Endothelial cell of umbilical vein (primary cell): ENCODE measurements around the gene SORT1. TPM values are rescaled to one million over a fixed set of nuclear protein-coding genes. Genes with fewer than 3 reads are reported as not detected.

Experiments used
- BruUV-seq: library from RNA; stranded (reverse); fragments of 400-500 nt; replicated peaks from 2 replicates; lab custom pipeline; 2021; lab: Mats Ljungman, UMichigan
- CTCF ChIA-PET: fragments of 300-600, 350-600 bp; sonication (Branson Sonifier 250); formaldehyde crosslinking; loops from one replicate; lab custom pipeline; 2021; ENCODE audit warnings: antibody characterized with exemption, inconsistent platforms; lab: Charles Lee
- POLR2A ChIA-PET: fragments of 300-600, 350-600 bp; sonication (Branson Sonifier 250); formaldehyde crosslinking; loops from one replicate; lab custom pipeline; 2021; ENCODE audit warnings: antibody characterized with exemption, inconsistent platforms; lab: Charles Lee
- DNase-seq: peaks from one replicate; pipeline ENCODE4 v3.0.0-alpha.2; 2011; ENCODE audit warnings: low read depth, low spot score
- FAIRE-seq: peaks from 2 replicates; lab custom pipeline; 2011; peaks lifted over from hg19 to GRCh38; lab: Jason Lieb, UNC
- H2AFZ ChIP-seq: 2 replicates; pipeline ENCODE4 v1.6.0; 2012; ENCODE audit warnings: low read depth, low read length, control low read depth, inconsistent platforms
- H3K27ac ChIP-seq: 2 replicates; pipeline ENCODE4 v1.5.1; 2011; ENCODE audit warnings: low read depth, mild to moderate bottlenecking, control low read depth, low read length, moderate library complexity; ENCODE audit not compliant: insufficient read depth
- H3K27me3 ChIP-seq, 2 experiments: 2 replicates each; pipeline versions ENCODE4 v1.6.0 to v1.6.1; 2011; ENCODE audit warnings: low read length in 2 of 2, mixed read lengths in 1 of 2; ENCODE audit not compliant: control insufficient read depth in 2 of 2, insufficient read depth in 2 of 2
- H3K36me3 ChIP-seq, 2 experiments: 2 replicates in 1 of 2; 3 replicates in 1 of 2; pipeline ENCODE4 v1.5.1; 2011; ENCODE audit warnings: low read length in 2 of 2, mild to moderate bottlenecking in 1 of 2, moderate library complexity in 1 of 2; ENCODE audit not compliant: control insufficient read depth in 2 of 2, insufficient read depth in 2 of 2; ENCODE audit errors: extremely low read depth in 1 of 2
- H3K4me1 ChIP-seq: 3 replicates; pipeline ENCODE4 v1.5.1; 2011; ENCODE audit warnings: mild to moderate bottlenecking, low read length; ENCODE audit not compliant: control insufficient read depth, insufficient read depth; ENCODE audit errors: extremely low read depth
- H3K4me2 ChIP-seq: 2 replicates; pipeline ENCODE4 v1.6.1; 2011; ENCODE audit warnings: low read length, control low read depth, mixed read lengths; ENCODE audit not compliant: insufficient read depth
- H3K4me3 ChIP-seq, 3 experiments: fragments of 200-600 bp in 1 of 3; sonication (generic), shearing (Covaris generic) in 1 of 3; replicated peaks in 1 of 3; 2 replicates each; pipeline ENCODE4 v1.5.1; 2011 to 2016; ENCODE audit warnings: control low read depth in 3 of 3, low read length in 3 of 3, mild to moderate bottlenecking in 2 of 3, inconsistent platforms in 1 of 3, low read depth in 1 of 3, moderate library complexity in 1 of 3; ENCODE audit not compliant: insufficient read depth in 1 of 3
- H3K79me2 ChIP-seq: 2 replicates; pipeline ENCODE4 v1.6.0; 2012; ENCODE audit warnings: low read length, inconsistent platforms; ENCODE audit not compliant: control insufficient read depth, insufficient read depth
- H3K9ac ChIP-seq: replicated peaks from 2 replicates; pipeline ENCODE3; 2011; ENCODE audit warnings: low read length, control low read depth; ENCODE audit not compliant: insufficient read depth; ENCODE audit errors: extremely low read depth
- H3K9me1 ChIP-seq: replicated peaks from 3 replicates; pipeline ENCODE4 v1.6.0; 2011; ENCODE audit warnings: mild to moderate bottlenecking, low read length; ENCODE audit not compliant: control insufficient read depth, insufficient read depth; ENCODE audit errors: extremely low read depth
- H3K9me3 ChIP-seq: replicated peaks from 2 replicates; pipeline ENCODE4 v1.5.1; 2012; ENCODE audit warnings: low read length, inconsistent platforms; ENCODE audit not compliant: control insufficient read depth, insufficient read depth
- H4K20me1 ChIP-seq: replicated peaks from 2 replicates; pipeline ENCODE3; 2011; ENCODE audit warnings: mild to moderate bottlenecking, low read length; ENCODE audit not compliant: control insufficient read depth, insufficient read depth; ENCODE audit errors: extremely low read depth
- EZH2 ChIP-seq: IDR thresholded peaks from 2 replicates; pipeline ENCODE4 v1.6.1; 2012; ENCODE audit warnings: borderline replicate concordance, low read depth, mild to moderate bottlenecking, moderate library complexity, low read length, inconsistent platforms; ENCODE audit not compliant: severe bottlenecking
- FOS ChIP-seq: IDR thresholded peaks from 2 replicates; pipeline ENCODE4 v1.6.1; 2011; ENCODE audit warnings: mild to moderate bottlenecking, low read length, moderate library complexity, borderline replicate concordance; ENCODE audit not compliant: insufficient read depth
- GATA2 ChIP-seq: IDR thresholded peaks from 2 replicates; pipeline ENCODE4 v1.7.0; 2011; ENCODE audit warnings: low read depth, mild to moderate bottlenecking, moderate library complexity, mixed read lengths, low read length; ENCODE audit not compliant: insufficient read length, insufficient read depth
- JUN ChIP-seq: IDR thresholded peaks from 2 replicates; pipeline ENCODE4 v1.6.1; 2011; ENCODE audit warnings: borderline replicate concordance, low read depth; ENCODE audit not compliant: insufficient read length, insufficient read depth
- MYC ChIP-seq: IDR thresholded peaks from one replicate; pipeline ENCODE4 v1.6.1; 2011; ENCODE audit warnings: mild to moderate bottlenecking, low read depth, low read length
- POLR2A ChIP-seq: IDR thresholded peaks from 2 replicates; pipeline ENCODE4 v1.6.1; 2012; ENCODE audit warnings: low read depth, mild to moderate bottlenecking, control low read depth, low read length
- POLR2AphosphoS5 ChIP-seq: IDR thresholded peaks from 2 replicates; pipeline ENCODE4 v1.6.1; 2012; ENCODE audit warnings: low read depth, mild to moderate bottlenecking, control low read depth, low read length, moderate library complexity; ENCODE audit not compliant: insufficient read depth
- dilution Hi-C: fragments of 300-500 bp; cut with MboI; formaldehyde crosslinking; loops from one replicate; pipeline ENCODE4 v1.15.0; 2019; ENCODE audit warnings: low sequenced_read_pairs; ENCODE audit not compliant: extremely low pct_ligation_motif_present
- intact Hi-C: fragments of 100-400 bp; cut with micrococcal nuclease; formaldehyde crosslinking; loops from one replicate; pipeline ENCODE4 v1.10.0; 2022
- polyA plus RNA-seq, 4 experiments: library from polyadenylated mRNA; depleted of rRNA in 3 of 4; stranded (reverse) in 3 of 4; unstranded in 1 of 4; fragments of >200 nt; gene quantifications; 2 replicates each; pipeline versions ENCODE4 v1.2.1 to v1.2.3, GENCODE V29; 2011 to 2012; ENCODE audit warnings: missing spikeins in 1 of 4
- total RNA-seq: library from RNA; stranded (reverse); gene quantifications from 2 replicates; pipeline ENCODE4 v1.2.3, GENCODE V29; 2021
- TF ChIP-seq, protein P1 (sequence below): IDR thresholded peaks from 2 replicates; pipeline ENCODE4 v1.6.1; 2011; ENCODE audit not compliant: insufficient read depth, insufficient read length
- TF ChIP-seq, protein P2 (sequence below), 2 donors: IDR thresholded peaks; 1 replicate in 1 of 2; 2 replicates in 1 of 2; pipeline ENCODE4 v1.5.1; 2011; ENCODE audit warnings: low read length in 2 of 2, mild to moderate bottlenecking in 2 of 2, moderate library complexity in 2 of 2, control low read depth in 1 of 2, inconsistent platforms in 1 of 2, low read depth in 1 of 2; ENCODE audit not compliant: insufficient read depth in 1 of 2; ENCODE audit errors: extremely low read depth in 1 of 2

The SORT1 gene
- total and polyA plus RNA-seq, 2 donors (not counting 3 experiments of a cell fraction or from before 2014, with no cell fraction given) = 6.8 to 17.8 TPM

DNA sequence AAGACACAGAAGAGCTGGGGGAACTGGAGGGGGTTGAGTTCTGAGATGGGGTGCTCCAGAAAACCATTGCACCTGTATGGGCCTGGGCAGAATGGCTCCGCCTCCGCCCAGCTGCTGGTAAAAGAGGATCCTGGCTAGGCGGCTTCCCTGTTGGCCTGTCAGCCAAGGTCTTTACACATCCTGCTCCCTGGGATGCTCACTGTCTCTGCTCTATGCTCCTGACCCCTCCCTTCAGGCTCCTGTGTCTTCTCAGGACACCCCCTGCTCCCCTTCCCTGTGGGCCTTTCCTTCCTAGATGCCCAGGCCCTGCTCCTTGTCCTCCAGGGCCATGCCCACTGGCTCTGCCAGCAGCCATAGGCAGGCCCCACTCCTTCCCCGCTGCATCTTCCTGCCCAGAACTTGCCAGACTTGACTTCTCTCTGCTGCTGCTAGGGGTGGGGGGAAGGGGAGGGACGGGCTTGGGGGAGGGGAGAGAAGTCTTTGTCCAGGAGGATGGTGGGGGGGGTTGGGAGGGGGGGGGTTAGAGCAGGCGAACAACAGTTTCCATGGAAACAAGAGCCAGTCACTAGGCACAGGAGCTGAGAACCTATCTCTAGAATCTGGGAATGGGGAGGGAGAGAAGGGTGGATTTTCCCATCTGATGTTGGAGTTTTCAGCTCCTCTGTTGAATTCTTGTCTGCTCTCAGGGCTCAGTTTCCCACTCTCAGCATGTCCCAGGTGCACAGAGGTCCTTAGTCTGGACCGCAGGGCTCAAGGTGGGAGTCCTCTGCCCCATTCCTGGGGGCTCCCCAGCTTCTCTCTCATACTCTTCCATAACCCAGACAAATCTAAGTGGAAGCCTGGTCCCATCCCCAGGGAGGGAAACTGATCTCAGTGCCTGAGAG, 137.8 kb downstream of the SORT1 start:
- H3K27ac ChIP-seq = no peak overlapping the region
- ChIA-PET POLR2A (no interaction called here), CTCF (interaction anchor here (1.0 to 2.5 kb wide), 6 partner anchors 17 to 273 kb away, joined by 3 to 11 read pairs (median 4); no protein-coding TSS in a partner anchor)
- no peaks in the 10 kb centered on the region for H3K9me3 ChIP-seq
- FAIRE-seq (no peak), DNase-seq (no peak)
- H4K20me1 ChIP-seq = no peaks in the 10 kb centered on the region
- H2AFZ ChIP-seq = no peak overlapping the region
- H3K79me2 ChIP-seq = no peaks in the 10 kb centered on the region
- H3K27me3 ChIP-seq = no peaks in the 10 kb centered on the region
- H3K4me3 ChIP-seq = no peak overlapping the region
- H3K9me1 ChIP-seq = no peaks in the 10 kb centered on the region
- H3K36me3 ChIP-seq = no peaks in the 10 kb centered on the region
- no TSS peak for BruUV-seq
- dilution Hi-C loops = no loop called here
- intact Hi-C loops = no loop called here
- H3K4me2 ChIP-seq = no peak overlapping the region
- no peak for TF ChIP-seq FOS
- TF ChIP-seq JUN = no peak
- TF ChIP-seq, protein P1, sequence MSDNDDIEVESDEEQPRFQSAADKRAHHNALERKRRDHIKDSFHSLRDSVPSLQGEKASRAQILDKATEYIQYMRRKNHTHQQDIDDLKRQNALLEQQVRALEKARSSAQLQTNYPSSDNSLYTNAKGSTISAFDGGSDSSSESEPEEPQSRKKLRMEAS = no peak
- TF ChIP-seq, protein P2, sequence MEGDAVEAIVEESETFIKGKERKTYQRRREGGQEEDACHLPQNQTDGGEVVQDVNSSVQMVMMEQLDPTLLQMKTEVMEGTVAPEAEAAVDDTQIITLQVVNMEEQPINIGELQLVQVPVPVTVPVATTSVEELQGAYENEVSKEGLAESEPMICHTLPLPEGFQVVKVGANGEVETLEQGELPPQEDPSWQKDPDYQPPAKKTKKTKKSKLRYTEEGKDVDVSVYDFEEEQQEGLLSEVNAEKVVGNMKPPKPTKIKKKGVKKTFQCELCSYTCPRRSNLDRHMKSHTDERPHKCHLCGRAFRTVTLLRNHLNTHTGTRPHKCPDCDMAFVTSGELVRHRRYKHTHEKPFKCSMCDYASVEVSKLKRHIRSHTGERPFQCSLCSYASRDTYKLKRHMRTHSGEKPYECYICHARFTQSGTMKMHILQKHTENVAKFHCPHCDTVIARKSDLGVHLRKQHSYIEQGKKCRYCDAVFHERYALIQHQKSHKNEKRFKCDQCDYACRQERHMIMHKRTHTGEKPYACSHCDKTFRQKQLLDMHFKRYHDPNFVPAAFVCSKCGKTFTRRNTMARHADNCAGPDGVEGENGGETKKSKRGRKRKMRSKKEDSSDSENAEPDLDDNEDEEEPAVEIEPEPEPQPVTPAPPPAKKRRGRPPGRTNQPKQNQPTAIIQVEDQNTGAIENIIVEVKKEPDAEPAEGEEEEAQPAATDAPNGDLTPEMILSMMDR (IDR thresholded peaks at IDR 0.05; ENCODE audit: extremely low read depth in 1 of 2, insufficient read depth in 1 of 2, low read depth in 1 of 2, low read length in 2 of 2) = no peak
- no peak for TF ChIP-seq EZH2
- TF ChIP-seq MYC = no peak
- TF ChIP-seq GATA2 = no peak
- TF ChIP-seq POLR2AphosphoS5 = no peak
- TF ChIP-seq POLR2A = no peak
- H3K9ac ChIP-seq = no peak overlapping the region
- no peaks in the 10 kb centered on the region for H3K4me1 ChIP-seq

Other genes with a start within 250 kb of the SORT1 start
- 176 and 178 TPM in 2 replicates for gene SARS1, start 184.0 kb downstream of the SORT1 start, total RNA-seq
- gene SARS1, start 184.0 kb downstream of the SORT1 start, polyA plus RNA-seq = 87.8 and 110 TPM in 2 replicates
- gene CELSR2, start 148.4 kb downstream of the SORT1 start, total RNA-seq = 1.4 and 2.2 TPM in 2 replicates
- gene CELSR2, start 148.4 kb downstream of the SORT1 start, polyA plus RNA-seq = 0.76 and 0.90 TPM in 2 replicates
- gene PSRC1, start 114.8 kb downstream of the SORT1 start, total RNA-seq = 23.4 and 29.3 TPM in 2 replicates
- 21.6 and 25.0 TPM in 2 replicates for gene PSRC1, start 114.8 kb downstream of the SORT1 start, polyA plus RNA-seq
- not detected in 2 replicates for gene MYBPHL, start 90.9 kb downstream of the SORT1 start, total RNA-seq
- gene MYBPHL, start 90.9 kb downstream of the SORT1 start, polyA plus RNA-seq = not detected in 2 replicates
- gene PSMA5, start 28.5 kb upstream of the SORT1 start, total RNA-seq = 112 and 125 TPM in 2 replicates
- gene PSMA5, start 28.5 kb upstream of the SORT1 start, polyA plus RNA-seq = 87.9 and 98.1 TPM in 2 replicates
- gene SYPL2, start 68.6 kb upstream of the SORT1 start, total RNA-seq = not detected in 2 replicates
- gene SYPL2, start 68.6 kb upstream of the SORT1 start, polyA plus RNA-seq = 0.02 TPM in 1 of 2 replicates, not detected in the other
- 3.8 and 4.4 TPM in 2 replicates for gene ATXN7L2, start 86.0 kb upstream of the SORT1 start, total RNA-seq
- 4.9 and 5.7 TPM in 2 replicates for gene ATXN7L2, start 86.0 kb upstream of the SORT1 start, polyA plus RNA-seq
- 6.9 and 7.3 TPM in 2 replicates for gene CYB561D1, start 96.2 kb upstream of the SORT1 start, total RNA-seq
- 7.2 and 9.2 TPM in 2 replicates for gene CYB561D1, start 96.2 kb upstream of the SORT1 start, polyA plus RNA-seq
- gene AMIGO1, start 111.8 kb upstream of the SORT1 start, total RNA-seq = 0.78 and 0.88 TPM in 2 replicates
- 0.67 and 0.80 TPM in 2 replicates for gene AMIGO1, start 111.8 kb upstream of the SORT1 start, polyA plus RNA-seq
- gene GPR61, start 142.0 kb upstream of the SORT1 start, total RNA-seq = not detected in 2 replicates
- not detected in 2 replicates for gene GPR61, start 142.0 kb upstream of the SORT1 start, polyA plus RNA-seq
- gene GNAI3, start 150.7 kb upstream of the SORT1 start, total RNA-seq = 12.9 and 14.0 TPM in 2 replicates
- gene GNAI3, start 150.7 kb upstream of the SORT1 start, polyA plus RNA-seq = 3.7 and 5.0 TPM in 2 replicates
- gene GNAT2, start 221.7 kb upstream of the SORT1 start, total RNA-seq = 0.30 TPM in 1 of 2 replicates, not detected in the other
- gene GNAT2, start 221.7 kb upstream of the SORT1 start, polyA plus RNA-seq = 0.08 TPM in 1 of 2 replicates, not detected in the other
- gene AMPD2, start 221.9 kb upstream of the SORT1 start, total RNA-seq = 69.4 and 82.7 TPM in 2 replicates
- 66.5 and 69.4 TPM in 2 replicates for gene AMPD2, start 221.9 kb upstream of the SORT1 start, polyA plus RNA-seq